Measurements from ENCODE around the gene IFITM1. TPM values are rescaled to one million over a fixed set of nuclear protein-coding genes. Genes with fewer than 3 reads are reported as not detected.

The IFITM1 gene
- total and polyA plus RNA-seq, 2 experiments from 2014 or later = 68.9 to 74.3 TPM

- DNase-seq (ENCODE audit: low read depth in 1 of 2, low spot score in 1 of 2) = no peak
- Histone ChIP-seq H3K36me3 (no peaks in the 10 kb centered on the region), H3K9me3 (ENCODE audit: low read depth) (no peaks in the 10 kb centered on the region), H3K27me3 (peaks cover 59% of the 10 kb centered on the region), H3K4me3 (no peak within 1 kb of the TSS), H3K4me1 (ENCODE audit: low read depth) (no peaks in the 10 kb centered on the region), H3K27ac (no peak within 1 kb of the TSS)
- no peak for TF ChIP-seq CTCF (IDR thresholded peaks at IDR 0.05; ENCODE audit: low read depth, low read length)
Measured at GRCh38 chr11:278001-278951, 35.6 kb upstream of the IFITM1 start, which contains the start of gene NLRP6. NLRP6 (plus strand) TSS chr11:278407; CDS start chr11:278570, 163 bp downstream.

DNA sequence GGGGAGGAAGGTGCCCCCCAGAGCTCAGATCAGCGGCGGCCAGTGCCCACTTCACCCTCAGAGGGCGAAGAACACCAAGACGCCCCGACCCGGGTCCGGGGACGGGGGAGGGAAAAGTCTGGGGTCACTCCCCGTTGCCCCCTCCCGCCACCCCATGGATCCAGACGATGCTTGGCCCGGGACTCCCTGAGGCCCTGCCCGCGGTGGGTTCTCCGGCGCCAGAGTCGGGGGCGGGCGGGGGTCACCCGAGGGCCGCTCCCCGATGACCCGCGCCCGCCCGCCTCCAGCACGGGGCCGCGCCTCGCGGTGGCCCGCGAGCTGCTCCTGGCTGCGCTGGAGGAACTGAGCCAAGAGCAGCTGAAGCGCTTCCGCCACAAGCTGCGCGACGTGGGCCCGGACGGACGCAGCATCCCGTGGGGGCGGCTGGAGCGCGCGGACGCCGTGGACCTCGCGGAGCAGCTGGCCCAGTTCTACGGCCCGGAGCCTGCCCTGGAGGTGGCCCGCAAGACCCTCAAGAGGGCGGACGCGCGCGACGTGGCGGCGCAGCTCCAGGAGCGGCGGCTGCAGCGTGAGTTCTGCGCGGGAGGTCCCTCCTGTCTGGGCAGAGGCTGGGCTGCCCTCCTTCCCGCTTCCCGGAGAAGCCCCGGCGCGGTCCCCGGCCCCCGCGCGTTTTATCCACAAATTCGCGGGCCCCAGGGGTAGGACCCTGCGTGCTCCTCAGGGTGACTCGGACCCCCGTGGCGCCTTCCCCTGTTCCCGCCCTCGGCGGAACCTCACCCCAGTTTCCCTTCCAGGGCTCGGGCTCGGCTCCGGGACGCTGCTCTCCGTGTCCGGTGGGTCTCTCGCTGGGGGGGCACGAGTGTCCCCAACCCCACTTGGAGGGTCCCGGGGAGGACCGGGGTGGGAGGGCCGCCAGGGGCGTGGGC, 34.5 kb upstream of the IFITM1 start:
- Histone ChIP-seq H3K9me3 (ENCODE audit: low read depth) (no peaks in the 10 kb centered on the region), H3K36me3 (no peaks in the 10 kb centered on the region), H3K27me3 (peaks cover 59% of the 10 kb centered on the region), H3K4me1 (ENCODE audit: low read depth) (no peaks in the 10 kb centered on the region), H3K27ac (no peak overlapping the region), H3K4me3 (no peak overlapping the region)
- DNase-seq (ENCODE audit: low read depth in 1 of 2, low spot score in 1 of 2) = no peak
- TF ChIP-seq CTCF (IDR thresholded peaks at IDR 0.05; ENCODE audit: low read depth, low read length) = no peak

DNA sequence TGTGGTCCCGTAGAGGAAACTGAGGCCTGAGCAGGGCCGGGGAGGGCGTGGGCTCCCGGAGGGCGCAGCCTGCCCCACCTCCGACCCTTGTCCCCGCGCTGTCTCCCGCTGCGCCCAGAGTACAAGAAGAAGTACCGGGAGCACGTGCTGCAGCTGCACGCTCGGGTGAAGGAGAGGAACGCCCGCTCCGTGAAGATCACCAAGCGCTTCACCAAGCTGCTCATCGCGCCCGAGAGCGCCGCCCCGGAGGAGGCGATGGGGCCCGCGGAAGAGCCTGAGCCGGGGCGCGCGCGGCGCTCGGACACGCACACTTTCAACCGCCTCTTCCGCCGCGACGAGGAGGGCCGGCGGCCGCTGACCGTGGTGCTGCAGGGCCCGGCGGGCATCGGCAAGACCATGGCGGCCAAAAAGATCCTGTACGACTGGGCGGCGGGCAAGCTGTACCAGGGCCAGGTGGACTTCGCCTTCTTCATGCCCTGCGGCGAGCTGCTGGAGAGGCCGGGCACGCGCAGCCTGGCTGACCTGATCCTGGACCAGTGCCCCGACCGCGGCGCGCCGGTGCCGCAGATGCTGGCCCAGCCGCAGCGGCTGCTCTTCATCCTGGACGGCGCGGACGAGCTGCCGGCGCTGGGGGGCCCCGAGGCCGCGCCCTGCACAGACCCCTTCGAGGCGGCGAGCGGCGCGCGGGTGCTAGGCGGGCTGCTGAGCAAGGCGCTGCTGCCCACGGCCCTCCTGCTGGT, 33.7 kb upstream of the IFITM1 start:
- Histone ChIP-seq H3K4me3 (no peak overlapping the region), H3K27me3 (peaks cover 59% of the 10 kb centered on the region), H3K4me1 (ENCODE audit: low read depth) (no peaks in the 10 kb centered on the region), H3K36me3 (no peaks in the 10 kb centered on the region), H3K9me3 (ENCODE audit: low read depth) (no peaks in the 10 kb centered on the region), H3K27ac (no peak overlapping the region)
- TF ChIP-seq CTCF (IDR thresholded peaks at IDR 0.05; ENCODE audit: low read depth, low read length) = peak; percentile 4
- peak; percentile 47 to 64 for DNase-seq (ENCODE audit: low read depth in 1 of 2, low spot score in 1 of 2)

DNA sequence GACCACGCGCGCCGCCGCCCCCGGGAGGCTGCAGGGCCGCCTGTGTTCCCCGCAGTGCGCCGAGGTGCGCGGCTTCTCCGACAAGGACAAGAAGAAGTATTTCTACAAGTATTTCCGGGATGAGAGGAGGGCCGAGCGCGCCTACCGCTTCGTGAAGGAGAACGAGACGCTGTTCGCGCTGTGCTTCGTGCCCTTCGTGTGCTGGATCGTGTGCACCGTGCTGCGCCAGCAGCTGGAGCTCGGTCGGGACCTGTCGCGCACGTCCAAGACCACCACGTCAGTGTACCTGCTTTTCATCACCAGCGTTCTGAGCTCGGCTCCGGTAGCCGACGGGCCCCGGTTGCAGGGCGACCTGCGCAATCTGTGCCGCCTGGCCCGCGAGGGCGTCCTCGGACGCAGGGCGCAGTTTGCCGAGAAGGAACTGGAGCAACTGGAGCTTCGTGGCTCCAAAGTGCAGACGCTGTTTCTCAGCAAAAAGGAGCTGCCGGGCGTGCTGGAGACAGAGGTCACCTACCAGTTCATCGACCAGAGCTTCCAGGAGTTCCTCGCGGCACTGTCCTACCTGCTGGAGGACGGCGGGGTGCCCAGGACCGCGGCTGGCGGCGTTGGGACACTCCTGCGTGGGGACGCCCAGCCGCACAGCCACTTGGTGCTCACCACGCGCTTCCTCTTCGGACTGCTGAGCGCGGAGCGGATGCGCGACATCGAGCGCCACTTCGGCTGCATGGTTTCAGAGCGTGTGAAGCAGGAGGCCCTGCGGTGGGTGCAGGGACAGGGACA, 32.9 kb upstream of the IFITM1 start:
- H3K36me3 ChIP-seq = no peaks in the 10 kb centered on the region
- H3K9me3 ChIP-seq (ENCODE audit: low read depth) = no peaks in the 10 kb centered on the region
- H3K27ac ChIP-seq = no peak overlapping the region
- H3K4me1 ChIP-seq (ENCODE audit: low read depth) = no peaks in the 10 kb centered on the region
- H3K4me3 ChIP-seq = no peak overlapping the region
- H3K27me3 ChIP-seq = peaks cover 59% of the 10 kb centered on the region
- no peak for TF ChIP-seq CTCF (IDR thresholded peaks at IDR 0.05; ENCODE audit: low read depth, low read length)
- no peak for DNase-seq (ENCODE audit: low read depth in 1 of 2, low spot score in 1 of 2)
